Liver (tissue), 9 donors: ENCODE results near the gene DTYMK. TPM values are rescaled to one million over a fixed set of nuclear protein-coding genes. Genes with fewer than 3 reads are reported as not detected.

Experiments
- DNase-seq: peaks from one replicate; pipeline ENCODE4 v3.0.0-alpha.2; 2017; ENCODE audit warnings: low spot score
- H3K27ac ChIP-seq, 2 donors: one replicate each; pipeline ENCODE4 v1.7.0; 2013; ENCODE audit warnings: inconsistent platforms in 2 of 2, low read length in 2 of 2, control low read depth in 1 of 2, low read depth in 1 of 2, mild to moderate bottlenecking in 1 of 2
- H3K27me3 ChIP-seq, 4 donors: one replicate each; pipeline versions ENCODE4 v1.6.1 to v1.7.0; 2013; ENCODE audit warnings: low read length in 3 of 4, inconsistent platforms in 1 of 4, mild to moderate bottlenecking in 1 of 4, moderate library complexity in 1 of 4; ENCODE audit not compliant: control insufficient read depth in 4 of 4, insufficient read depth in 4 of 4
- H3K36me3 ChIP-seq, 4 donors: one replicate each; pipeline versions ENCODE4 v1.6.1 to v1.7.0; 2013; ENCODE audit warnings: low read length in 3 of 4, mild to moderate bottlenecking in 3 of 4, low read depth in 1 of 4, moderate library complexity in 1 of 4; ENCODE audit not compliant: control insufficient read depth in 4 of 4, insufficient read depth in 3 of 4
- H3K4me1 ChIP-seq, 4 donors: one replicate each; pipeline versions ENCODE4 v1.6.1 to v1.7.0; 2013; ENCODE audit warnings: low read length in 3 of 4, mild to moderate bottlenecking in 3 of 4, moderate library complexity in 1 of 4; ENCODE audit not compliant: control insufficient read depth in 4 of 4, insufficient read depth in 4 of 4
- H3K4me3 ChIP-seq, 3 donors: one replicate each; pipeline versions ENCODE4 v1.6.1 to v1.7.0; 2013; ENCODE audit warnings: low read length in 3 of 3, control low read depth in 1 of 3, low read depth in 1 of 3, mild to moderate bottlenecking in 1 of 3
- H3K9ac ChIP-seq, 2 donors: one replicate each; pipeline ENCODE4 v1.7.0; 2013; ENCODE audit warnings: low read length in 2 of 2, mild to moderate bottlenecking in 2 of 2, moderate library complexity in 2 of 2, control low read depth in 1 of 2, low read depth in 1 of 2
- H3K9me3 ChIP-seq, 4 donors: one replicate each; pipeline versions ENCODE4 v1.6.1 to v1.7.0; 2013; ENCODE audit warnings: low read length in 3 of 4; ENCODE audit not compliant: control insufficient read depth in 4 of 4
- ATF3 ChIP-seq: IDR thresholded peaks from 2 replicates; pipeline ENCODE4 v1.6.1; 2016; ENCODE audit warnings: antibody characterized with exemption
- CTCF ChIP-seq: fragments of 150-350 bp; IDR thresholded peaks from 2 replicates; pipeline ENCODE4 v1.5.1; 2017; ENCODE audit warnings: improper control_type of control experiment, low read depth, low read length; ENCODE audit not compliant: missing input control
- EGR1 ChIP-seq, 2 donors: IDR thresholded peaks; 2 replicates each; pipeline ENCODE4 v1.6.1; 2016 to 2018; ENCODE audit warnings: antibody characterized with exemption in 2 of 2, low read depth in 2 of 2
- FOXA1 ChIP-seq: IDR thresholded peaks from 2 replicates; pipeline ENCODE4 v1.6.1; 2016; ENCODE audit warnings: antibody characterized with exemption
- FOXA2 ChIP-seq: IDR thresholded peaks from 2 replicates; pipeline ENCODE4 v1.6.1; 2016; ENCODE audit warnings: antibody characterized with exemption
- GABPA ChIP-seq, 2 donors: IDR thresholded peaks in 1 of 2; conservative IDR thresholded peaks in 1 of 2; 2 replicates each; pipeline ENCODE4 v1.6.1; 2016; ENCODE audit warnings: antibody characterized with exemption in 2 of 2, mild to moderate bottlenecking in 1 of 2, moderate library complexity in 1 of 2
- HNF4A ChIP-seq, 2 donors: conservative IDR thresholded peaks; 2 replicates each; pipeline ENCODE4 v1.6.1; 2016; ENCODE audit warnings: antibody characterized with exemption in 2 of 2, mild to moderate bottlenecking in 2 of 2
- HNF4G ChIP-seq: IDR thresholded peaks from 2 replicates; pipeline ENCODE4 v1.6.1; 2016; ENCODE audit warnings: antibody characterized with exemption
- JUND ChIP-seq, 2 donors: IDR thresholded peaks; 2 replicates each; pipeline ENCODE4 v1.6.1; 2016; ENCODE audit warnings: antibody characterized with exemption in 2 of 2
- MAX ChIP-seq: IDR thresholded peaks from 2 replicates; pipeline ENCODE4 v1.6.1; 2016; ENCODE audit warnings: antibody characterized with exemption
- NR2F2 ChIP-seq: IDR thresholded peaks from 2 replicates; pipeline ENCODE4 v1.6.1; 2016; ENCODE audit warnings: antibody characterized with exemption
- RAD21 ChIP-seq, 2 donors: IDR thresholded peaks; 2 replicates each; pipeline ENCODE4 v1.6.1; 2016; ENCODE audit warnings: antibody characterized with exemption in 2 of 2, mild to moderate bottlenecking in 2 of 2
- REST ChIP-seq: IDR thresholded peaks from 2 replicates; pipeline ENCODE4 v1.6.1; 2016; ENCODE audit warnings: antibody characterized with exemption, mild to moderate bottlenecking
- RXRA ChIP-seq, 2 donors: IDR thresholded peaks; 2 replicates each; pipeline ENCODE4 v1.6.1; 2017 to 2018; ENCODE audit warnings: antibody characterized with exemption in 2 of 2, mild to moderate bottlenecking in 1 of 2
- SP1 ChIP-seq: IDR thresholded peaks from 2 replicates; pipeline ENCODE4 v1.6.1; 2018; ENCODE audit warnings: antibody characterized with exemption, mild to moderate bottlenecking
- TAF1 ChIP-seq: conservative IDR thresholded peaks from 2 replicates; pipeline ENCODE4 v1.6.1; 2016; ENCODE audit warnings: antibody characterized with exemption, mild to moderate bottlenecking
- YY1 ChIP-seq: IDR thresholded peaks from 2 replicates; pipeline ENCODE4 v1.6.1; 2016; ENCODE audit warnings: antibody characterized with exemption, mild to moderate bottlenecking
- ZBTB33 ChIP-seq: IDR thresholded peaks from 2 replicates; pipeline ENCODE4 v1.6.1; 2016; ENCODE audit warnings: antibody characterized with exemption
- whole genome bisulfite sequencing: extraction: QIAGEN DNeasy Blood & Tissue Kit; methylation state at CpG from one replicate; pipeline ENCODE4 v1.1.7; 2013; 5-methylcytosine and 5-hydroxymethylcytosine counted together
- polyA plus RNA-seq, 2 donors: library from polyadenylated mRNA; stranded (reverse) in 1 of 2; unstranded in 1 of 2; fragments of 200-250 nt in 1 of 2; fragments of >200 nt in 1 of 2; fragmentation: Nextera tagmentation in 1 of 2; extraction: Ambion mirVana in 1 of 2; gene quantifications; one replicate each; pipeline versions ENCODE4 v1.2.1 to v1.2.3, GENCODE V29; 2013 to 2015
- total RNA-seq, 2 donors: library from RNA; depleted of rRNA; stranded (reverse); fragments of >200 nt; gene quantifications; one replicate each; pipeline ENCODE4 v1.2.3, GENCODE V29; 2014
- donor health status: healthy.
- donor health status: healthy.
- donor health status: healthy.
- donor health status: healthy.
- donor health status: healthy.

DTYMK gene
- total and polyA plus RNA-seq, 4 donors: 5.5 to 17.7 (median 14.5) TPM

- no peak overlapping the region for H3K9ac ChIP-seq
- no peaks in the 10 kb centered on the region for H3K9me3 ChIP-seq
- H3K4me1 ChIP-seq: peaks cover 3 to 12% (median 7%) of the 10 kb centered on the region in 4 donors
- DNase-seq: no peak
- 89% methylated on average over 26 of the region's 26 CpGs for WGBS
- H3K4me3 ChIP-seq: no peak overlapping the region
- peaks cover 0 to 3% (median 0%) of the 10 kb centered on the region in 4 donors for H3K36me3 ChIP-seq
- H3K27ac ChIP-seq: no peak overlapping the region
- TF ChIP-seq RAD21 (IDR thresholded peaks at IDR 0.05): no peak
- TF ChIP-seq YY1: no peak
- TF ChIP-seq HNF4A (conservative IDR thresholded peaks at IDR 0.05): no peak
- no peak for TF ChIP-seq SP1
- TF ChIP-seq GABPA (IDR thresholded peaks at IDR 0.05 in 1 of 2, conservative IDR thresholded peaks at IDR 0.05 in 1 of 2): no peak
- TF ChIP-seq RXRA (IDR thresholded peaks at IDR 0.05): no peak
- TF ChIP-seq ATF3: no peak
- TF ChIP-seq ZBTB33: no peak
- TF ChIP-seq EGR1 (IDR thresholded peaks at IDR 0.05; ENCODE audit: low read depth in 2 of 2): no peak
- TF ChIP-seq MAX: no peak
- TF ChIP-seq TAF1: no peak
- no peak for TF ChIP-seq FOXA2
- TF ChIP-seq JUND (IDR thresholded peaks at IDR 0.05): no peak
- TF ChIP-seq REST: no peak
- no peak for TF ChIP-seq HNF4G
- TF ChIP-seq NR2F2: no peak
- no peak for TF ChIP-seq FOXA1
- TF ChIP-seq CTCF: no peak
- no peaks in the 10 kb centered on the region for H3K27me3 ChIP-seq
These were observed 41.3 kb downstream of the DTYMK start for GRCh38 chr2:241645056-241645914.
